WTC11 (cell line): ENCODE results near the gene FSTL4.

Experiments
- ATF3 ChIP-seq: sonication (generic); formaldehyde crosslinking; conservative IDR thresholded peaks from 2 replicates; pipeline ENCODE4 v1.8.1; 2022; ENCODE audit warnings: mild to moderate bottlenecking, missing genetic modification reagents
- CREM ChIP-seq: sonication (generic); formaldehyde crosslinking; IDR thresholded peaks from 2 replicates; pipeline ENCODE4 v1.8.1; 2022; ENCODE audit warnings: mild to moderate bottlenecking, missing genetic modification reagents, moderate library complexity
- CTCF ChIP-seq: fragments of 200-600 bp; IDR thresholded peaks from 2 replicates; pipeline ENCODE4 v1.8.0; 2022; ENCODE audit warnings: antibody characterized with exemption
- GTF2I ChIP-seq: fragments of 250-450 bp; sonication (Bioruptor Pico); conservative IDR thresholded peaks from 2 replicates; pipeline ENCODE4 v1.4.0; 2021; ENCODE audit warnings: mild to moderate bottlenecking
- NFE2L1 ChIP-seq: sonication (generic); formaldehyde crosslinking; IDR thresholded peaks from 2 replicates; pipeline ENCODE4 v1.8.1; 2023; ENCODE audit warnings: missing genetic modification reagents
- USF2 ChIP-seq: sonication (generic); formaldehyde crosslinking; IDR thresholded peaks from 2 replicates; pipeline ENCODE4 v1.8.1; 2023; ENCODE audit warnings: mild to moderate bottlenecking, missing genetic modification reagents, moderate library complexity
- ZNF232 ChIP-seq: sonication (generic); formaldehyde crosslinking; IDR thresholded peaks from 2 replicates; pipeline ENCODE4 v1.8.0; 2022; ENCODE audit warnings: mild to moderate bottlenecking, missing genetic modification reagents
- ZNF263 ChIP-seq: sonication (generic); formaldehyde crosslinking; IDR thresholded peaks from 2 replicates; pipeline ENCODE4 v1.8.1; 2022; ENCODE audit warnings: low read depth, mild to moderate bottlenecking, moderate library complexity, missing genetic modification reagents

- TF ChIP-seq CTCF = no peak
- TF ChIP-seq USF2 (CRISPR knock-in tag) = no peak
- TF ChIP-seq ZNF263 = no peak
- no peak for TF ChIP-seq NFE2L1
- no peak for TF ChIP-seq ATF3 (CRISPR knock-in tag)
- no peak for TF ChIP-seq GTF2I (CRISPR knock-in tag)
- no peak for TF ChIP-seq ZNF232 (CRISPR knock-in tag)
- TF ChIP-seq CREM = no peak
These were observed 249.9 kb downstream of the FSTL4 start for GRCh38 chr5:133362438-133362837.
